CD14-positive monocyte (primary cell): Measurements from ENCODE around the gene CHRNE. TPM values are rescaled to one million over a fixed set of nuclear protein-coding genes. Genes with fewer than 3 reads are reported as not detected.
"Not testable (repeated sequence)": the region's sequence is repeated elsewhere in the genome, so short reads cannot be mapped to it uniquely, and the experiment has no call there.

Experiments used
- DNase-seq, 3 donors: peaks; one replicate each; pipeline ENCODE4 v3.0.0-alpha.2; 2011 to 2022
- H2AFZ ChIP-seq: 2 replicates; pipeline ENCODE4 v1.6.0; 2012; ENCODE audit warnings: mild to moderate bottlenecking, low read depth, low read length, inconsistent platforms; ENCODE audit not compliant: insufficient read depth, poor library complexity, severe bottlenecking
- H3K27ac ChIP-seq, 2 donors: 1 replicate in 1 of 2; 2 replicates in 1 of 2; pipeline ENCODE4 v1.5.1; 2012 to 2013; ENCODE audit warnings: low read length in 2 of 2, control low read depth in 1 of 2, inconsistent platforms in 1 of 2, low read depth in 1 of 2, mild to moderate bottlenecking in 1 of 2
- H3K27me3 ChIP-seq, 2 donors: one replicate each; pipeline versions ENCODE4 v1.6.0 to v1.6.1; 2011 to 2013; ENCODE audit warnings: low read length in 2 of 2; ENCODE audit not compliant: control insufficient read depth in 2 of 2, insufficient read depth in 2 of 2
- H3K36me3 ChIP-seq, 2 donors: replicated peaks in 1 of 2; 1 replicate in 1 of 2; 2 replicates in 1 of 2; pipeline versions ENCODE4 v1.5.1 to v1.6.1; 2012 to 2013; ENCODE audit warnings: low read length in 2 of 2, control low read depth in 1 of 2, inconsistent platforms in 1 of 2, mild to moderate bottlenecking in 1 of 2; ENCODE audit not compliant: insufficient read depth in 2 of 2, control insufficient read depth in 1 of 2
- H3K4me1 ChIP-seq, 2 donors: 1 replicate in 1 of 2; 2 replicates in 1 of 2; pipeline versions ENCODE4 v1.5.1 to v1.6.1; 2012 to 2013; ENCODE audit warnings: low read length in 2 of 2, control low read depth in 1 of 2, inconsistent platforms in 1 of 2, mild to moderate bottlenecking in 1 of 2, moderate library complexity in 1 of 2; ENCODE audit not compliant: insufficient read depth in 2 of 2, control insufficient read depth in 1 of 2
- H3K4me2 ChIP-seq: replicated peaks from 2 replicates; pipeline ENCODE3; 2012; ENCODE audit warnings: low read length, moderate library complexity, mild to moderate bottlenecking; ENCODE audit not compliant: poor library complexity, severe bottlenecking; ENCODE audit errors: extremely low read depth
- H3K4me3 ChIP-seq, 3 experiments: fragments of 200-600 bp in 1 of 3; sonication (generic) in 1 of 3; replicated peaks in 1 of 3; 1 replicate in 2 of 3; 2 replicates in 1 of 3; pipeline ENCODE4 v1.5.1; 2011 to 2013; ENCODE audit warnings: low read length in 3 of 3, mild to moderate bottlenecking in 3 of 3, control low read depth in 2 of 3, low read depth in 2 of 3, inconsistent platforms in 1 of 3, moderate library complexity in 1 of 3
- H3K79me2 ChIP-seq: 2 replicates; pipeline ENCODE4 v1.6.0; 2012; ENCODE audit warnings: mild to moderate bottlenecking, control low read depth, inconsistent platforms, low read length, moderate library complexity; ENCODE audit not compliant: insufficient read depth
- H3K9ac ChIP-seq: 2 replicates; pipeline ENCODE4 v1.6.0; 2017; ENCODE audit warnings: low read length, mild to moderate bottlenecking; ENCODE audit not compliant: insufficient read depth, poor library complexity, severe bottlenecking
- H3K9me3 ChIP-seq, 2 donors: replicated peaks in 1 of 2; 1 replicate in 1 of 2; 2 replicates in 1 of 2; pipeline versions ENCODE4 v1.5.1 to v1.6.1; 2012 to 2013; ENCODE audit warnings: low read length in 2 of 2, control low read depth in 1 of 2; ENCODE audit not compliant: control insufficient read depth in 1 of 2, insufficient read depth in 1 of 2
- H4K20me1 ChIP-seq: 2 replicates; pipeline ENCODE4 v1.6.0; 2012; ENCODE audit warnings: mild to moderate bottlenecking, low read length, control low read depth, moderate library complexity; ENCODE audit not compliant: insufficient read depth
- H3K27ac Mint-ChIP-seq, 7 donors: one replicate each; pipeline ENCODE4 v1.8.0; 2020; ENCODE audit warnings: mild to moderate bottlenecking in 7 of 7, mixed read lengths in 7 of 7, moderate library complexity in 6 of 7, inconsistent platforms in 2 of 7
- H3K27me3 Mint-ChIP-seq, 3 donors: one replicate each; pipeline ENCODE4 v1.8.0; 2021 to 2022; ENCODE audit warnings: low read depth in 3 of 3, mild to moderate bottlenecking in 3 of 3, mixed read lengths in 3 of 3, moderate library complexity in 3 of 3, inconsistent platforms in 1 of 3
- H3K36me3 Mint-ChIP-seq, 2 donors: one replicate each; pipeline ENCODE4 v1.8.0; 2020; ENCODE audit warnings: mixed read lengths in 2 of 2, inconsistent platforms in 1 of 2, mild to moderate bottlenecking in 1 of 2
- H3K4me1 Mint-ChIP-seq: one replicate; pipeline ENCODE4 v1.8.0; 2020; ENCODE audit warnings: mild to moderate bottlenecking, mixed read lengths
- H3K4me3 Mint-ChIP-seq, 2 donors: one replicate each; pipeline ENCODE4 v1.8.0; 2020; ENCODE audit warnings: mild to moderate bottlenecking in 2 of 2, mixed read lengths in 2 of 2, moderate library complexity in 1 of 2
- H3K9me3 Mint-ChIP-seq, 7 donors: one replicate each; pipeline ENCODE4 v1.8.0; 2020 to 2022; ENCODE audit warnings: mixed read lengths in 7 of 7, mild to moderate bottlenecking in 6 of 7, moderate library complexity in 6 of 7, inconsistent platforms in 2 of 7
- WGBS: methylation state at CpG from one replicate; pipeline ENCODE4 v1.1.5; 2013; ENCODE audit warnings: missing lambda C conversion rate; ENCODE audit not compliant: insufficient coverage; 5-methylcytosine and 5-hydroxymethylcytosine counted together
- intact Hi-C, 2 donors: fragments of 100-400 bp; cut with micrococcal nuclease; formaldehyde crosslinking; loops; one replicate each; pipeline versions ENCODE4 v1.15.0 to v1.15.1; 2023
- polyA plus RNA-seq, 3 donors: library from polyadenylated mRNA; depleted of rRNA in 1 of 3; unstranded in 2 of 3; stranded (reverse) in 1 of 3; fragments of 300-500 nt in 2 of 3; fragments of >200 nt in 1 of 3; fragmentation: Illumina TruSeq in 2 of 3; gene quantifications; 1 replicate in 2 of 3; 2 replicates in 1 of 3; pipeline ENCODE4 v1.2.3, GENCODE V29; 2012 to 2021
- TF ChIP-seq, protein P1 (sequence below): fragments of 200-600 bp; IDR thresholded peaks from one replicate; pipeline ENCODE4 v1.8.0; 2022; ENCODE audit warnings: antibody characterized with exemption, mild to moderate bottlenecking

Gene CHRNE
- polyA plus RNA-seq, 3 donors: 0.54 to 12.6 (median 2.1) TPM

DNA sequence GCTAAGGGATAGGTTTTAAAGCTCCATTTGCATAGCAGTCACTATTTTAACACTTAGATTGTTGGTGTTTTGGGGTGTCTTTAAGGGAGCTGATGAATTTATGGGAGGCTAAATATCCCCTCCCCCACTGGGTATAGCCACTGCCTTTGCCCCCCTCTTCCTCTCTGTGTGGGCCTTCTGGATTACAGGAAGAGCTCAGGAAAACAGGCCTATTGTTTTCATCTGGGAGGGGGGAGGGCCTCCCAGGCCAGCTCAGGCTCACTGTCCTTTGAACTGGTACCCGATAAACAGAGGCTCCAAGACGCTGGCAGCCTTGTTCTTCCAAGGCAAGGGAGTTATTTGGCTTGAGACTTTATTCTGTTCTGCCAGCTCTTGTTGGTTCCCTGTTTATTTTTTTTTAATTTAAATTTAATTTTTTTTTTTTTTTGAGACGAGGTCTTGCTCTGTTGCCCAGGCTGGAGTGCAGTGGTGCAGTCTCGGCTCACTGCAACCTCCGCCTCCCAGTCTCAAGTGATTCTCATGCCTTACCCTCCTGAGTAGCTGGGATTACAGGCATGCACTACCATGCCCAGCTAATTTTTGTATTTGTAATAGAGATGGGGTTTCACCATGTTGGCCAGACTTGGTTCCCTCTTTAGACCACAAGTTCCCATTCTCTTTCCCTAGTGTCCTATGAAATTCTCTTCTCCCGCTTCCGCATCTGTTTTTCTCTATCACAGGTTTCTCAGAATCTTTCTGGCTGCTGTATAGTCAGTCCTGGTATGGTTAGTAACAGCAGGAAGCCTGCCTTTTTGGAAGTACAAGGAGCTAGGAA is 44.6 kb downstream of the CHRNE start:
- Mint-ChIP-seq H3K36me3 (peaks cover 48 to 59% of the 10 kb centered on the region in 2 donors), H3K9me3 (no peaks in the 10 kb centered on the region), H3K27me3 (peaks cover 2 to 4% (median 3%) of the 10 kb centered on the region in 3 donors), H3K4me1 (peaks cover 19% of the 10 kb centered on the region), H3K27ac (peak overlapping the region in 3 of 7 donors; percentile 10 to 63 (median 18)), H3K4me3 (no peak overlapping the region)
- Histone ChIP-seq H3K4me2 (peak overlapping the region; percentile 30), H3K79me2 (peaks cover 41% of the 10 kb centered on the region), H2AFZ (no peak overlapping the region), H3K27me3 (no peaks in the 10 kb centered on the region), H3K9ac (peak overlapping the region; percentile 18), H3K4me3 (no peak overlapping the region), H3K9me3 (no peaks in the 10 kb centered on the region), H4K20me1 (peaks cover 46% of the 10 kb centered on the region), H3K36me3 (peaks cover 21 to 43% of the 10 kb centered on the region in 2 donors), H3K27ac (peak overlapping the region in 1 of 2 donors; percentile 20), H3K4me1 (peaks cover 13 to 22% of the 10 kb centered on the region in 2 donors)
- intact Hi-C loops: no loop called here
- WGBS: 60% methylated on average over 1 of the region's 7 CpGs
- TF ChIP-seq, protein P1, sequence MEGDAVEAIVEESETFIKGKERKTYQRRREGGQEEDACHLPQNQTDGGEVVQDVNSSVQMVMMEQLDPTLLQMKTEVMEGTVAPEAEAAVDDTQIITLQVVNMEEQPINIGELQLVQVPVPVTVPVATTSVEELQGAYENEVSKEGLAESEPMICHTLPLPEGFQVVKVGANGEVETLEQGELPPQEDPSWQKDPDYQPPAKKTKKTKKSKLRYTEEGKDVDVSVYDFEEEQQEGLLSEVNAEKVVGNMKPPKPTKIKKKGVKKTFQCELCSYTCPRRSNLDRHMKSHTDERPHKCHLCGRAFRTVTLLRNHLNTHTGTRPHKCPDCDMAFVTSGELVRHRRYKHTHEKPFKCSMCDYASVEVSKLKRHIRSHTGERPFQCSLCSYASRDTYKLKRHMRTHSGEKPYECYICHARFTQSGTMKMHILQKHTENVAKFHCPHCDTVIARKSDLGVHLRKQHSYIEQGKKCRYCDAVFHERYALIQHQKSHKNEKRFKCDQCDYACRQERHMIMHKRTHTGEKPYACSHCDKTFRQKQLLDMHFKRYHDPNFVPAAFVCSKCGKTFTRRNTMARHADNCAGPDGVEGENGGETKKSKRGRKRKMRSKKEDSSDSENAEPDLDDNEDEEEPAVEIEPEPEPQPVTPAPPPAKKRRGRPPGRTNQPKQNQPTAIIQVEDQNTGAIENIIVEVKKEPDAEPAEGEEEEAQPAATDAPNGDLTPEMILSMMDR: no peak
- DNase-seq: no peak

GRCh38 chr17:4857347-4857746 is 45.6 kb downstream of the CHRNE start:
- H3K79me2 ChIP-seq: peaks cover 35% of the 10 kb centered on the region
- peaks cover 38% of the 10 kb centered on the region for H4K20me1 ChIP-seq
- H3K9me3 Mint-ChIP-seq, H3K27me3 ChIP-seq, H3K4me2 ChIP-seq, H3K9me3 ChIP-seq, DNase-seq, H3K27me3 Mint-ChIP-seq, H3K4me3 Mint-ChIP-seq, intact Hi-C loops, H2AFZ ChIP-seq, H3K27ac ChIP-seq, H3K9ac ChIP-seq, H3K4me3 ChIP-seq: not testable (repeated sequence)
- Mint-ChIP-seq H3K36me3 (peaks cover 47 to 57% of the 10 kb centered on the region in 2 donors), H3K4me1 (peaks cover 20% of the 10 kb centered on the region), H3K27ac (peak overlapping the region in 2 of 7 donors; percentile 76 to 80)
- peaks cover 21 to 43% of the 10 kb centered on the region in 2 donors for H3K36me3 ChIP-seq
- peaks cover 13 to 22% of the 10 kb centered on the region in 2 donors for H3K4me1 ChIP-seq
- 100% methylated on average over 1 of the region's 7 CpGs for WGBS
